ENCODE data around the gene MFNG. TPM values are rescaled to one million over a fixed set of nuclear protein-coding genes. Genes with fewer than 3 reads are reported as not detected.

MFNG gene
- total and polyA plus RNA-seq, 2 experiments from 2014 or later: 3.3 TPM

DNA sequence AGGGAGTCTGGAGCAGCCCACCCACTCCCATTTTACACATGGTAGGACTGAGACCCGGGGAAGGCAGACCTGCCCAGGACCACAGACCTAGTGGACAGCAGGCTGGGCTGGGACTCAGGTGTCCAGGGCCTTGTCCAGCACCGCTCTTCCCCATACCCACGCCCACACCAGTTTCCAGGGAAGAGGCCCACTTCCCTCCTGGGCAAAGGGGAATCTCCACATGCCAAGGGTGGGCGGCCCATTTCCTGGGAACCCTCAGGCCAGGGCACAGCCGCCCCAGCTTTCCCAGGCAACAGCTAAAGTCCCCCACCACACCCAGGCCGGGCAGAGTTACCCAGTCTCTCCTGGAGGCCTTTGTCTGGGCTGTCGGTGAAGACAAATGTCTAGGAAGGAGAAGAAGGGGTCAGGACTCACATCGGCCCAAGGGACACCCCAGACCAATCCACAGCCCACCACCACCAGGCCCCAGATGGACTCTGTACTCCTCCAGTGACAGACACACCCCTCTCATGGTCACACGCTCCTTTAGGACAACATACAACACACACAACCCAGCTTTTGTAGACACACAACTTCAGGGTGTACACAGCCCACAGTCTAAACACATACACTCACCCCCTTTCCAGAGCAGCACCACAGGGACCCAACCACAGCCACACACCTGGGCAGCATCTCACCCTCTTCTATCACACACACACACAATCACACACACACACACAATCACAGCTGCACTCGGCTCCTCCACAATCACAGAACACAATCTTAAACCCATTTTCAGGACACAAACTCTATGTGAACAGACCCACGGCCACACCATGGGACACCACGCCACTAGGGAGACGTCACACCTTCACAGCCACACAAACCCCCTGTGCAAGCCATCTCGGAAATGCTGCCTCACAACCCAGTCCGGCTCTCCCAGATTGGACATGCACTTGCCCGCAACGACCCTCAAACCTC, 5.5 kb downstream of the MFNG start:
- Histone ChIP-seq H3K36me3 (replicated peaks; ENCODE audit: insufficient read depth, low read depth) (no peaks in the 10 kb centered on the region), H3K9me2 (replicated peaks; ENCODE audit: insufficient read depth) (no peaks in the 10 kb centered on the region), H3K79me2 (no peaks in the 10 kb centered on the region), H3K27ac (no peak overlapping the region), H3K27me3 (no peaks in the 10 kb centered on the region), H3K4me1 (ENCODE audit: insufficient read depth) (peaks cover 10% of the 10 kb centered on the region), H2AFZ (no peak overlapping the region), H3K4me2 (no peak overlapping the region), H3K9me3 (ENCODE audit: low read depth) (no peaks in the 10 kb centered on the region), H3K4me3 (no peak overlapping the region), H4K20me1 (ENCODE audit: insufficient read depth, poor library complexity, severe bottlenecking) (no peaks in the 10 kb centered on the region)
- WGBS (ENCODE audit: low lambda C conversion rate, missing lambda C conversion rate): 87% methylated on average over 17 of the region's 17 CpGs
- TF ChIP-seq EZH2phosphoT487 (IDR thresholded peaks at IDR 0.05; ENCODE audit: low read depth, severe bottlenecking, unreplicated experiment): no peak
- TF ChIP-seq, protein P1, sequence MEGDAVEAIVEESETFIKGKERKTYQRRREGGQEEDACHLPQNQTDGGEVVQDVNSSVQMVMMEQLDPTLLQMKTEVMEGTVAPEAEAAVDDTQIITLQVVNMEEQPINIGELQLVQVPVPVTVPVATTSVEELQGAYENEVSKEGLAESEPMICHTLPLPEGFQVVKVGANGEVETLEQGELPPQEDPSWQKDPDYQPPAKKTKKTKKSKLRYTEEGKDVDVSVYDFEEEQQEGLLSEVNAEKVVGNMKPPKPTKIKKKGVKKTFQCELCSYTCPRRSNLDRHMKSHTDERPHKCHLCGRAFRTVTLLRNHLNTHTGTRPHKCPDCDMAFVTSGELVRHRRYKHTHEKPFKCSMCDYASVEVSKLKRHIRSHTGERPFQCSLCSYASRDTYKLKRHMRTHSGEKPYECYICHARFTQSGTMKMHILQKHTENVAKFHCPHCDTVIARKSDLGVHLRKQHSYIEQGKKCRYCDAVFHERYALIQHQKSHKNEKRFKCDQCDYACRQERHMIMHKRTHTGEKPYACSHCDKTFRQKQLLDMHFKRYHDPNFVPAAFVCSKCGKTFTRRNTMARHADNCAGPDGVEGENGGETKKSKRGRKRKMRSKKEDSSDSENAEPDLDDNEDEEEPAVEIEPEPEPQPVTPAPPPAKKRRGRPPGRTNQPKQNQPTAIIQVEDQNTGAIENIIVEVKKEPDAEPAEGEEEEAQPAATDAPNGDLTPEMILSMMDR (IDR thresholded peaks at IDR 0.05; ENCODE audit: poor library complexity): no peak
- no peak for TF ChIP-seq EZH2 (IDR thresholded peaks at IDR 0.05; ENCODE audit: borderline replicate concordance)
- no peak for DNase-seq (ENCODE audit: low spot score)

- peaks cover 10% of the 10 kb centered on the region for H3K4me1 ChIP-seq (ENCODE audit: insufficient read depth)
- H3K27me3 ChIP-seq: no peaks in the 10 kb centered on the region
- H3K27ac ChIP-seq: no peak overlapping the region
- no peak for DNase-seq (ENCODE audit: low spot score)
- H3K79me2 ChIP-seq: no peaks in the 10 kb centered on the region
- WGBS (ENCODE audit: low lambda C conversion rate, missing lambda C conversion rate): 90% methylated on average over 13 of the region's 15 CpGs
- no peaks in the 10 kb centered on the region for H3K9me3 ChIP-seq (ENCODE audit: low read depth)
- no peaks in the 10 kb centered on the region for H4K20me1 ChIP-seq (ENCODE audit: insufficient read depth, poor library complexity, severe bottlenecking)
- no peaks in the 10 kb centered on the region for H3K36me3 ChIP-seq (replicated peaks; ENCODE audit: insufficient read depth, low read depth)
- H3K9me2 ChIP-seq (replicated peaks; ENCODE audit: insufficient read depth): no peaks in the 10 kb centered on the region
- H3K4me2 ChIP-seq: no peak overlapping the region
- H3K4me3 ChIP-seq: no peak overlapping the region
- no peak for TF ChIP-seq EZH2 (IDR thresholded peaks at IDR 0.05; ENCODE audit: borderline replicate concordance)
- TF ChIP-seq, protein P1 (IDR thresholded peaks at IDR 0.05; ENCODE audit: poor library complexity): no peak
- TF ChIP-seq EZH2phosphoT487 (IDR thresholded peaks at IDR 0.05; ENCODE audit: low read depth, severe bottlenecking, unreplicated experiment): no peak
- H2AFZ ChIP-seq: no peak overlapping the region
Observed at GRCh38 chr22:37479196-37479595, 7.0 kb downstream of the MFNG start.

DNA sequence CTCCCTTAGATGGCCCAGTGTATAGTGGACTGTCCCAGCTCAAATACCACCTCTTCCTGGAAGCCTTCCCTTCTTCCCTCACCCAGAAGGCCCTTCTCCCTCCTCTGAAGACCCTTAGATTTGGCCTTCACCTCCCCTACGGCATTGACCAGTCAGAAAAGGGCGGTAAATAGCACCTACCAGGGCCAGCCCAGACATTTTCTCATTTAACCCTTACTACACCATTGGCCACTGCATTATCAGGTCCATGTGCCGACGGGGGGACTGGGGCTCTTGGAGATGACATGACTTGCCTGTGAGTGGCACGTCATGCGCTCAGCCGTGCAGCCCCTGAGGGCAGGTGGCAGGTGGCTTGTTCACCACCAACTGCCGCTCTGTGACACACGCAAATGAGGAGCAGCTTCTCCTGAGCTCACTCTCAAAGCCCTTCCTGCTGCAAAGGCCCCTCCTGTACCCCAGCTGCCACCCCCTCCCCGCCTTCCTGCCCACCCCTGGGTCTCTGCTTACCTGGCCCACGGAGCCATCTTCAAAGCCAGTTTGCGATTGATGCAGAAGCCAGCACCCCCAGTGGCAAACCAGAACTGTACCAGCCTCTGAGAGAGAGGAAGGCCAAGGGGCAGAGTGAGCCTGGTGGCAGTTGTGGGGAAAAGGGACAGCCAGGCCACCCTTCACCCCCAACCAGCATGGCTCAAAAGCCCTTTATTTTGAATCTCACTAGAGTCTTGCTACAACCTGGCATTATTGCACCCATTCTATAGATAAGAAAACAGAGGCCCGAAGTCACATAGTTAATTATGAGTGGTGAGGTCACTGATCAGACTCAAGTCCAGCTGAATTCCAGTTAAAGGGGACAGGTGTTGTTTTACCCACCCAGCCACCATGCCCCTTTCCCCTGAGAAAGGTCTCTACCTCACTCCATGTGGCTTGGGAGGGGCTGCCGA, 9.5 kb downstream of the MFNG start:
- no peak overlapping the region for H3K4me3 ChIP-seq
- no peaks in the 10 kb centered on the region for H3K9me3 ChIP-seq (ENCODE audit: low read depth)
- no peaks in the 10 kb centered on the region for H4K20me1 ChIP-seq (ENCODE audit: insufficient read depth, poor library complexity, severe bottlenecking)
- no peaks in the 10 kb centered on the region for H3K36me3 ChIP-seq (replicated peaks; ENCODE audit: insufficient read depth, low read depth)
- no peak overlapping the region for H3K27ac ChIP-seq
- no peaks in the 10 kb centered on the region for H3K27me3 ChIP-seq
- no peak overlapping the region for H3K4me2 ChIP-seq
- H2AFZ ChIP-seq: no peak overlapping the region
- no peaks in the 10 kb centered on the region for H3K79me2 ChIP-seq
- TF ChIP-seq EZH2phosphoT487 (IDR thresholded peaks at IDR 0.05; ENCODE audit: low read depth, severe bottlenecking, unreplicated experiment) (no peak), EZH2 (IDR thresholded peaks at IDR 0.05; ENCODE audit: borderline replicate concordance) (no peak)
- TF ChIP-seq, protein P1 (IDR thresholded peaks at IDR 0.05; ENCODE audit: poor library complexity): no peak
- no peak for DNase-seq (ENCODE audit: low spot score)
- H3K9me2 ChIP-seq (replicated peaks; ENCODE audit: insufficient read depth): no peaks in the 10 kb centered on the region
- H3K4me1 ChIP-seq (ENCODE audit: insufficient read depth): no peaks in the 10 kb centered on the region
- WGBS (ENCODE audit: low lambda C conversion rate, missing lambda C conversion rate): 77% methylated on average over 13 of the region's 14 CpGs

Data from hepatocyte (in vitro differentiated cells).